ENCODE results near the gene PNPLA2.

The PNPLA2 gene, protein sequence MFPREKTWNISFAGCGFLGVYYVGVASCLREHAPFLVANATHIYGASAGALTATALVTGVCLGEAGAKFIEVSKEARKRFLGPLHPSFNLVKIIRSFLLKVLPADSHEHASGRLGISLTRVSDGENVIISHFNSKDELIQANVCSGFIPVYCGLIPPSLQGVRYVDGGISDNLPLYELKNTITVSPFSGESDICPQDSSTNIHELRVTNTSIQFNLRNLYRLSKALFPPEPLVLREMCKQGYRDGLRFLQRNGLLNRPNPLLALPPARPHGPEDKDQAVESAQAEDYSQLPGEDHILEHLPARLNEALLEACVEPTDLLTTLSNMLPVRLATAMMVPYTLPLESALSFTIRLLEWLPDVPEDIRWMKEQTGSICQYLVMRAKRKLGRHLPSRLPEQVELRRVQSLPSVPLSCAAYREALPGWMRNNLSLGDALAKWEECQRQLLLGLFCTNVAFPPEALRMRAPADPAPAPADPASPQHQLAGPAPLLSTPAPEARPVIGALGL

GRCh38 chr11:818396-819128, at the start of gene PNPLA2:
PNPLA2 (plus strand) TSS chr11:818914; CDS start chr11:819719, 805 bp downstream.
- no peak for DNase-seq

DNA sequence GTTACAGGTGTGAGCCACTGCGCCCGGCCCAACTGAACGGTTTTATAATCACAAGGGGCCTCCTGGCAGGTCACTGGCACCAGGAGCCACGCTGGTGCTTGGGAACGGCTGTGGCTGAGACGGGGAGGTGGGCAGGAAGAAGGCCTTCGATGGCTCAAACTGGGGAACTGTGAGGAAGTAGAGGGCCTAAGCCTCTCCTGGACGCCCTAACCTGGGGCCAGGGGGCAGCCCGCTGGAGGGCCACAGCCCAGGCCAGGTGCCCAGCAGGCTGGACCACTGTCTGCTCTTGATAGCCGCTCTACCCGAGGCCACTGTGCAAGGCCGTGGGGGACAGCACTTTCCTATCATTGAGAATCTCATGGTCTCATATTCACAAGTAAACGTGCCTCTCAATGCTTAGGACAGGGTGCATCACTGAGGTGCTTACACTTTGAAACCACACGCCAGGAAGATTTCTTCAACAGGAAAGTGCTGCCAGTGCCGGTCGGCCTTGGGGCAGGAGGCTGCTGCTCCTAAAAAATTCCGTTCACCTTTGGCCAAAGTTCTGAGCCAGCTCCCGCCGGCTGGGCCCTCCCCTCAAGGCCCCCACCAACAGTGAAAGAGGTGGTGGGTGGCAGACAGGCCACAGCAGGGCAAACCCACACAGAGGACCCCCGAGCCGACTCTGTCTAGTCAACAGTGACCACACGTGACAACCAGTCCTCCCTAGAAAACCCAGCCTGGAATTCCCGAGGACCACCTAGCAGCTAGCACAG, 48.6 kb upstream of the PNPLA2 start:
- no peak for DNase-seq

GRCh38 chr11:770642-771616, 47.8 kb upstream of the PNPLA2 start:
- no peak for DNase-seq

DNA sequence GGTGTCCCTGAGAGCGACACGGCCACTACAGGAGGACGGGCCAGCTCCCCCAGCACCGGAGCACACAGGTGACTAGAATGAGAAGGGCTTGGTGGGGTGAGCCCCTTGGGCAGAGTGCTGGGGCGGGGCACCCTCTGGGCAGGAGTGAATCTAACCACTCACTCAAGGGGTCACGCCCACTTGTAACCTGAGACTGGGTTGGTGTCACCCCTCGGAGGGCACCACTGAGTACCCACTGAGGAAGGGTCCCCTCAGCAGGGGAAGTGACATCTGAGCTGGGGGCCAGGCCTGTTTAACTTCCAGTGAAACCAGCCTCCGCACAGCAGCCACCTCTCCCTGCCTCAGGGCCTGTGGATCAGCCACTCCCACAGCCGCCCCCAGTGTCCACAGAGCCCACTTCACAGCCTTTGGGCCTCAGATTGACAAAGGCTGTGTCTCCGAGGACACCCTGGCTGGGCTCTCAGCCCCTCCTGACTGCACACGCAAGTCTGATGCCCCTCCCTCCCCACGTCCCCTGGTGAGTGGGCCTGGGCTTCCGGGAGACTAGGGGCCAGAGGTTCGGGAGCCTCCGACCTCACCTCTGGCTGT, 47.0 kb upstream of the PNPLA2 start:
- DNase-seq: no peak

- DNase-seq: no peak
Measured at GRCh38 chr11:772429-773390, 46.0 kb upstream of the PNPLA2 start.

DNA sequence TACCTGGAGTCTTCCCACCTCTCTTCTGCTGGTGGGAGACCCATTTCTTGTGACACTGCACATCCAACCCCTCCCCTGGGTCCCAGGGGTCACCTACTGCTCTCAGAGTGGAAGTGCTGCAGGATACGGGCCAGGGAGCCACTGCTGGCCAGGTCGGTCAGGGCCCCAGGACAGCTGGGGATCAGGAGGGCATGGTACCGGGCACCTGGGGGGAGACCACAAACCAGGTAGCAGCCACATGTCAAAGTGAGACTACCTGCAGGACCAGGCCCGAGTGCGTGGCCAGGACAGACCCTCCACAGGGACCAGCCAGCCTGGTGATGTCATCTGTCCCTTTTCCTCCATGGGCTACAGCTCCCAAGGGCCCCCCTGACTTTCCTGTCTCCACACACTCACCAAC, 45.3 kb upstream of the PNPLA2 start:
- DNase-seq: no peak

- DNase-seq: no peak
Measured at GRCh38 chr11:773830-774229, 44.9 kb upstream of the PNPLA2 start.

DNA sequence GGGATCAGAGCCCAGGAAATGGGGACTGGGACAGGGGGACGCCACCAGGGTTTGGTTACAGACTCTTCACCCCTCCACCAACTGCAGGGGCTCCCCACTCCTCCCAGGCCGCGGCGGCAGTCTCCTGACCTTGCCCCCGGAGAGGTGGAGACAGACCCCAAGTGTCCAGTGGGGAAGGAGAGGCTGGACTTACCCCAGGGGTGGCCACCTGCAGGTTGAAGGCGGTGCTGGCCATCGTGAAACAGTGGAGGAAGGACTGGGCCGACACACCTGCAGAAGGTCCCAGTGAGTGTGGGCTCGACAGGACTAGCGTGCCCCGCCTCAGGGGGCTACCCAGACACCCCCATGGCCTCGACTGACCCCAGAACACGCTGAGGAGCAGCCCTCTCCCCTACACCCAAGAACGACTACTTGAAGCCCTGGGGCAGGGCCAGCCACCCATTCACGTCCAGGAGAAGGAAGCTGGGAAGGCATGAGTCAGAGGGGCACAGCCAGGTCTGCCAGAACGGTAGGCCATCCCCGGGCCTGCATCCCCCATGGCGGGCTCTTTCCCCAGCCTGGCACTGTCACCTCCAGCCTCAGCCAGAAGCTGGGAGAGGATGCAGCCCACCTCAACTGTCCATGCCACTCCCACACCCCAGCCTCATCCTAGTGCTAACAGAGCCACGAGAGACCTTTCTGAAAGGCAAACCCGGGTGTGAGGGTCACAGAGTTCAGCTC, 43.7 kb upstream of the PNPLA2 start:
- DNase-seq: no peak

GRCh38 chr11:776263-776560, 42.5 kb upstream of the PNPLA2 start:
- no peak for DNase-seq

GRCh38 chr11:776561-777287, 42.0 kb upstream of the PNPLA2 start:
- DNase-seq: no peak

- peak; percentile 91 to 94 for DNase-seq
Measured at GRCh38 chr11:777288-778255, 41.1 kb upstream of the PNPLA2 start, which contains the start of gene GATD1. GATD1 (minus strand) TSS chr11:777487; CDS start chr11:777462, 25 bp downstream.

DNA sequence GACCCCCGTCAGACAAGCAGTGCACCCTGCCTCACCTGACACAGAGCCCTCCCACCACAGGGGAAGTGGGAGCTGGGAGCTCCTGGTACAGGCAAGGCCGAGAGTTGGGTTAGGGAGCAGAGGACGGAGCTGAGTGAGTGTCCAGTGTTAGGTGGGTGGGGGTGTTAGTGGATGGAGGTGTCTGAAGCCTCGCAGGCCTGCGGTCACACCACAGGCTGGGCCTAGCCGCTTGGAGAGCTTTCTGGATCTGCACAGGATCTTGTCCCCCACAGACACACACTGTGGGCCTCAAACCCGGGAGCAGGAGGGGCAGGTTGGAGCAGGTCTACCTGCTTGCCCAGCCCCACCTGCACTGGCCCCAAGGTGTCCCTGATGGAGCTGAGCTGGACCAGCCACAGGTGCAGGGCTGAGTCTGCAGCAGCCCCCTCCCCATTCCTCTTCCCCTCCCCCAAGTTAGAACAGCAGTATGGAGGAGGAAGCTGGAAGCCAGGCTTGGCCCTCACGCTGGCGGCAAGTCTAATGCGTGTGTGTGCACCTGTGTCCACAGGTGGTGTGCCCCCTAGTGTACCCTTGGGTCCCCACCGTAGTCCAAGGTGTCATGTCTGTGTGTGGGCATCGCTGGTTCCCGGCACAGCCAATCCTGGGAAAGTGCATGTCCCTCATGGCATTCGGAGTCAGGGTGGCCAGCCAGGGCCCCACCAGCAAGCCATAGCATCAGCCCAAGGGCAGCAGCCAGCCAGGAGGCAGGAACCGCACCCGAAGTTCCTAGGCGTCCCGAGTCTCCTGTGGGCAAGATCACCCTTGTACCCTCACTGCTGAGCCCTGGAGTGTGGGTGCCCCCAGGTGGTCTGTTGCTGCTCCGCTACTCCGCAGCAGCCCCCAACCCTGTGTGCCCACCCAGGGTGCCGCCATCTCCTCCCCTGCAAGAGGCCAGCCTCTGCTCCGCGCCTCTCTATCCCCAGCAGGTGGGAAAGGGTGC, 39.4 kb upstream of the PNPLA2 start:
- DNase-seq: no peak

DNA sequence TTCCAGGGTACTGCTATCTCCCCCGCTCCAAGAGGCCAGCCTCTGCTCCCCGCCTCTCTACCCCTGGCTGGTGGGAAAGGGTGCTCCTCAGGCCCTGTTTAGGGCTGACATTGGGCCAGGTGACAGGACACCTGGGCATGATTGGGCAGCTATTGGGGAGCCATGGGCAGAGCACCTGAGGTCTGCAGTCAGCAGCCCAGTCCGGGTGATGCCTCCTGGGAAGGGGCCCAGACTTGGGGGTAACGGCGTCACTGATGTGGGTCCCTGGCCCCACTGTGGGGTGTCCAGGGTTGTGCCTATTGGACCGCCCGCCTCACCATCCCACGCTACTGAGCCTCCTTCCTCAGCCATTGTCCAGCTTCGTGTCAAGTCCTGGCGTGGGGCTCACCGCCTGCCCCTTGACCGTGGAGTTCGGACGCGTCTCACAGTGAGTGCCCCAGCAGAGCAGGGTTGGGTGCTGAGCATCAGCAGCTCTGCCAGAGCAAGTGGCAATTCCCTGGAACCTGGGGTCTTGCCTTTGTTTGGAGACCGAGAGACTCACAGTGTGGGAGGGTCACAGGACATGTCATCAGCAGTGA, 38.7 kb upstream of the PNPLA2 start:
- DNase-seq: no peak

DNA sequence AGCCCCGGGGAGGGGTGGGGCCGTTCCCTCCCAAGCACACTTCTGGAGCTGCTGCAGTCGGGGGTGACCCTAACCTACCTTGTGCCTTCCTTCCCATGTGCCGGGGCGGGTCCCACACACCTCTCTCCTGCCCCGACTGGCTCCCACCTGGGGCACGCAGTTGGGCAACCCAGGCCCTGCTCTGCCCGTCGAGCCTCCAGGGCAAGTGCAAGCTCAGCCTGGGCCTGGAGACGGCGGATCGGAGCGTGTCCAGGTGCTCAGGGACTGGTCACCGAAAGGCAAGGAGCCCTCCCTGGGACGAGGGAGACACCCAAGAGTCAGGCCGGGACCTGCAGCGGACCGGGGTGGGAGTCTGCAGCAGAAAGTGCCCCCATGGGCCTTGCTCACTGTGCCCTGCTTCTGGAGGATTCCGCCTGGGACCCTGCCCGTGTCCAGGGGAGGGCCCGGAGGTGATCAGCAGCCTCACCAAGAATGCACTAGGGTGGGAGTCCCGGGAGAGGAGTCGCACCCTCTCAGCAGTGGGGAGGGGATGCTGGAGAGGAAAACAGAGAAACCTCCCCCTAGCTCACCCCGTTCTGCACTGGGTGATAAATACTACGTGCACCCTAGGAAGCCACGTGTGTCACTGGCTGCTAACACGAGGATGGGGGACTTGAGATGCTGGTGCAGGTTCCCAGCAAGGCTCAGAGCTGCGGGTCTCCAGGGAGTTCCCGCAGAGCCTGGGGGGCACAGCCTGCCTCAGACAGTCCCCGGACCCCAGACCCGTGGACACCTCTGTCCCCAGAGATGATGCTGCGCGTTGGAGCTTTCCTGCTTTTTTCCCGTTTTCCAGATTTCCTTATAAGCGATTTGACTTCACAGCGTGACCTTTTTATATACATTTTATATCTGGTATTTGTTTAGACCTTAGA, 36.2 kb upstream of the PNPLA2 start:
- DNase-seq: no peak

GRCh38 chr11:783581-784015, 35.1 kb upstream of the PNPLA2 start:
- DNase-seq: peak; percentile 27 to 37

Data from CD4-positive, alpha-beta T cell treated with Interferon alpha-2 for 1 hour (primary cell).